LNCaP clone FGC (cell line): Measurements from ENCODE around the gene GPR179.

Source experiments
- DNase-seq: peaks from one replicate; pipeline ENCODE4 v3.0.0-alpha.2; 2011; ENCODE audit warnings: low read depth
- H3K4me3 ChIP-seq: 2 replicates; pipeline ENCODE4 v1.5.1; 2011; ENCODE audit warnings: mild to moderate bottlenecking, low read depth, low read length, control low read depth
- TF ChIP-seq, protein P1 (sequence below): IDR thresholded peaks from 2 replicates; pipeline ENCODE4 v1.5.1; 2012; ENCODE audit warnings: mild to moderate bottlenecking; ENCODE audit not compliant: control insufficient read depth, insufficient read depth; ENCODE audit errors: extremely low read depth

The GPR179 gene

DNA sequence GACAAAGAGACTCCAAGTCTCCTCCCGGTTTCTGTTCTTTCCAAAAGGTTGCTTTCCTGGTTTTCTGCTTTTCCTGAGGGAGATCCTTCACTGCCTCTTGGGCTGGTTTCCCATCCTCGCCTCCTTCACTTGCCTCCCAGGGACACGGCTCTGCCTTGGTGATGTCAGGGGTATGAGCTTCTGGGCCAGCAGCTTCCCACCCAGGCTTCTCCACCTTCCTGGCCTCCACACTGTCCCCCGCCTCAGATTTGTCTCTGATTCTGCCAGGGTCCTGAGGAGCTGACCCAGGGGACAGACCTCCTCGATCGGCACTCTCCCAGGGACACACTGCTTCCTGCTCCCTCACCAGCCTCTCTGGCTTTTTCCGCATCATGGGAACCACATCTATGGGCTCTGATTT, 14.5 kb downstream of the GPR179 start:
- no peak overlapping the region for H3K4me3 ChIP-seq
- TF ChIP-seq, protein P1, sequence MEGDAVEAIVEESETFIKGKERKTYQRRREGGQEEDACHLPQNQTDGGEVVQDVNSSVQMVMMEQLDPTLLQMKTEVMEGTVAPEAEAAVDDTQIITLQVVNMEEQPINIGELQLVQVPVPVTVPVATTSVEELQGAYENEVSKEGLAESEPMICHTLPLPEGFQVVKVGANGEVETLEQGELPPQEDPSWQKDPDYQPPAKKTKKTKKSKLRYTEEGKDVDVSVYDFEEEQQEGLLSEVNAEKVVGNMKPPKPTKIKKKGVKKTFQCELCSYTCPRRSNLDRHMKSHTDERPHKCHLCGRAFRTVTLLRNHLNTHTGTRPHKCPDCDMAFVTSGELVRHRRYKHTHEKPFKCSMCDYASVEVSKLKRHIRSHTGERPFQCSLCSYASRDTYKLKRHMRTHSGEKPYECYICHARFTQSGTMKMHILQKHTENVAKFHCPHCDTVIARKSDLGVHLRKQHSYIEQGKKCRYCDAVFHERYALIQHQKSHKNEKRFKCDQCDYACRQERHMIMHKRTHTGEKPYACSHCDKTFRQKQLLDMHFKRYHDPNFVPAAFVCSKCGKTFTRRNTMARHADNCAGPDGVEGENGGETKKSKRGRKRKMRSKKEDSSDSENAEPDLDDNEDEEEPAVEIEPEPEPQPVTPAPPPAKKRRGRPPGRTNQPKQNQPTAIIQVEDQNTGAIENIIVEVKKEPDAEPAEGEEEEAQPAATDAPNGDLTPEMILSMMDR = no peak
- no peak for DNase-seq

DNA sequence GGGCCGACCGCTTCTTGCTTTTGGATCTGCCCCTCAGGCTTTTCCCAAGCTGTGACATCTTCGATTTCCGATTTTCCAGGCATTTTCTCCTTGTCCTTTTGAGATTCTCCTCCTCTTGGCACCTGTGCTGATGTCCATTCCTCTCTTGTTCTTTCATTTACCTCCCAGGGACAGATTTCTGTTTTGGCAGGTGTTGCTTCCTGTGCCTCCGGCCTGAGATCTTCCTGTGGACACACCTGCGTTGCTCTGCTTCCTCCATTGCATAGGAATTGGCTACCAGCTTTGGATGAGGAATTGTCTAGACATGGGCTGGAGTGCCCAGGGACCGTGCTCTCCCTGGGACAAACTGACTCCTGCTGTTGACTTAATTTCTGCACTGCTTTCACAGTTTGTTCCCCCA, 15.1 kb downstream of the GPR179 start:
- TF ChIP-seq, protein P1 = no peak
- DNase-seq = no peak
- no peak overlapping the region for H3K4me3 ChIP-seq

DNA sequence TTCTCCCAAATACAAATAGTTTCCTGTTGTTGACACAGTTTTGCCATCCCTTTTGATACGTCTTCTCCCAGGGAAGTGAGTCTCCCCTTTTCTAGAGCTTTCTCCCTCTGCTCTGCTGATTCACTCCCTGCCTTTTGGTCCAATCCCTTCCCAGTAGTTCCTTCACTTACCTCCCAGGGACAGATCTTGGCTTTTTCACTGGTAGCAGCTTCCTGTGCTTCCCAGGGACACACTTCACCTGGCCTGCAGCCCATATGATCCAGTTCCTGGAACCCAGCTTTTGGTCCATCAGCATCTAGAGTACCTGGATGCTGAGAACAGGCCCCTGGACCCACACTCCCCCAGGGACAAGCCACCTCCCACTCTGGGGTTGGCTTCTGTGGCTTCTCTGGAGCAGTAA, 15.8 kb downstream of the GPR179 start:
- no peak overlapping the region for H3K4me3 ChIP-seq
- no peak for DNase-seq
- TF ChIP-seq, protein P1 = no peak

DNA sequence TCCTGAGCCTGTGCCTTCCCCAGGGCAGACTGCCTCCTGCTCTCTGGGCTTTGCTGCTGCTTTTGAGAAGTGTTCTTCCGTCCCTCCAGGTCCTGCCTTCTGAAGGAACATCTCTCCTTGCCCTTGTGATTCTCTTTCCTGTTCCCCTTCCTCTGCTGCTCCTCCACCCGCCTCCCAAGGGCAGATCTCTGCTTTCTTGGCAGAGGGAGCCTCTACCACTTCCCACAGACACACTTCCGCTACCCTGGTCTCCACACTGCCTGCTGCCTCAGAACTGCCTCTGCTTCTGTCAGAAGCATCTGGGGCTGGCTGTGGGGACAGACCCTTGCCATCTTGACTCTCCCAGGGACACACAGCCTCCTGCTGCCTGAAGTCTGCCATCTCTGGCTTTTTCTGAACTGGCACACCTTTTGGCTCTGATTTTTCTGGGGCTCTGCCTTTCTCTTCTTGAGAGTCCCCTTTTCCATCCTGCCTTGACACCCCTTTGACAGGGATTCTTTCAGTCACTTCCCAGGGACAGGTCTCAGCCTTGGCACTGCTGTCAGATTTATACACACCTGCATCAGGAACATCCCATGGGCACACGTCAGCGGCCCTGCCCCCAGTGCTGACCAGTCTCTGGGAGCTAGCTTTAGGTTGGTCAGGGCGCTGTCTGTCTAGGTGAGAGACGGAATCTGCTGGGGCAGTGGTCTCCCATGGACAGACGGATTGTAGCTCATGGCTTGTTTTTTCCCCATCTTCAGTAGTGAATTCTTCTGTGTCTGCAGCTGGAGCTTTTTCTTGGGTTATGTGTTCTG, 16.6 kb downstream of the GPR179 start:
- no peak for DNase-seq
- H3K4me3 ChIP-seq = no peak overlapping the region
- TF ChIP-seq, protein P1 = no peak

DNA sequence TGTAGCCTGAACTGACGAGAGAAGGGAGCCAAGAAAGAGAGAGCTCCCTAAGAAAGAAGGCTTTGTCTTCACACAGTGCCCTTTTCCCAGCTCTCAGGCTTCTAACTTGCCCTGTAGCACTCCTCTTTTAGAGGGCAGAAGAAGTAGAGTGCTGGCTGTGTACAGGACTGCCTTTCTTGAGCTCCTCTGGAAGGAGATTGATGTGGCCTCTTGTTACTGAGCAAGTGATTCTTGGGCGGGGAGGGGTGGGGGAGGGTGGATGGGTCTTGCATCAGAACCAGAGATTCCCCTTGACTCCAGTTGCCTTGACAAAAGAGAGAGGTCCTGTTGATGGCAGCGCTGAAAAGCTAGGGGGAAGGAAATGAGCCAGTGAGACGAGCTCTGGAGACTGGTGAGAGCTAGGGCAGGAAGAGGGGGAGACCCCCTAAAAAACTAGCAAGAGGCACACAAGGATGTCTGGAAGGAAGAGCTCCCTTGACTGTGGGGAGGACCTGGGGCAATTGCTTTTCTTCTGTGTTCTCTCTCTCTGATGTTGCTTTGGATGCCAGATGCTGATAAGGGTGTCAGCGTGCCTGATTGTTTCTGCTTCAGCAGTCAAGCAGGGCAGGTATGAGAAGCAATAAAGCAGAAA, 18.4 kb downstream of the GPR179 start:
- TF ChIP-seq, protein P1 = no peak
- no peak for DNase-seq
- H3K4me3 ChIP-seq = no peak overlapping the region

DNA sequence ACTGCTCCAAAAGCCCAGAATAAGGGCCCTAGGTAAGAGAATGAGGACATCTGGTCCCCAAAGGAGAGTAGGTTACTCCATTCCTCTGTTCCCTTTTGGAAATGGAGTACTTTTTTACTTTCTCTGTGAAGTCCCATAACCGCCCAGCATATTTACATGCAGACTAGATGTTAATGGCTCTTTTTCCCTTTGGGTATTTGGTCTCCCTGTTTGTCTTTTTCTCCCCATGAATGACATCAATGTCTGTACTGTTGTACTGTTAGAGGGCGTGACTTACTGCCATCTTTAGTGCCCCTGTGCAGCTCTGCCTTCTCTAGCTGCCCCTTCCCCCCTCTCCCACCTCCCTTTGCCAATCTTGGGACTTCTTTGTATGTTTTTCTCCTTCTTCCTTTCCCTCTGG, 19.0 kb downstream of the GPR179 start:
- no peak overlapping the region for H3K4me3 ChIP-seq
- DNase-seq = no peak
- TF ChIP-seq, protein P1 = no peak
